CD1c-positive myeloid dendritic cell (primary cell): Measurements from ENCODE around the gene RHEB.

Experiments
- DNase-seq: peaks from one replicate; pipeline ENCODE4 v3.0.0-alpha.2; 2016; ENCODE audit errors: extremely low spot score

RHEB gene

GRCh38 chr7:151472644-151473380, 46.9 kb downstream of the RHEB start:
- DNase-seq: no peak

GRCh38 chr7:151470711-151471110, 49.0 kb downstream of the RHEB start:
- DNase-seq: no peak

GRCh38 chr7:151469281-151469680, 50.4 kb downstream of the RHEB start:
- no peak for DNase-seq

- DNase-seq: no peak
Observed at GRCh38 chr7:151468217-151469018, 51.3 kb downstream of the RHEB start.

- DNase-seq: no peak
Observed at GRCh38 chr7:151465169-151465568, 54.5 kb downstream of the RHEB start.

GRCh38 chr7:151462306-151462779, 57.4 kb downstream of the RHEB start:
- no peak for DNase-seq

GRCh38 chr7:151461942-151462230, 57.8 kb downstream of the RHEB start:
- no peak for DNase-seq

GRCh38 chr7:151461096-151461941, 58.4 kb downstream of the RHEB start:
- DNase-seq: no peak

- no peak for DNase-seq
Observed at GRCh38 chr7:151460474-151460855, 59.2 kb downstream of the RHEB start.

GRCh38 chr7:151459726-151460473, 59.8 kb downstream of the RHEB start:
- DNase-seq: no peak

- no peak for DNase-seq
Observed at GRCh38 chr7:151457534-151457933, 62.2 kb downstream of the RHEB start.

GRCh38 chr7:151456782-151457181, 62.9 kb downstream of the RHEB start:
- no peak for DNase-seq

GRCh38 chr7:151456276-151456675, 63.4 kb downstream of the RHEB start:
- DNase-seq: no peak

- DNase-seq: no peak
Observed at GRCh38 chr7:151455690-151456089, 64.0 kb downstream of the RHEB start.

GRCh38 chr7:151454932-151455530, 64.7 kb downstream of the RHEB start:
- no peak for DNase-seq

- DNase-seq: no peak
Observed at GRCh38 chr7:151454305-151454704, 65.4 kb downstream of the RHEB start.

- no peak for DNase-seq
Observed at GRCh38 chr7:151453326-151453791, 66.3 kb downstream of the RHEB start.

GRCh38 chr7:151452680-151453325, 66.9 kb downstream of the RHEB start:
- DNase-seq: no peak

GRCh38 chr7:151451626-151452571, 67.8 kb downstream of the RHEB start:
- DNase-seq: no peak
